Renal pelvis (tissue), 4 donors: ENCODE results near the gene GASK1A. TPM values are rescaled to one million over a fixed set of nuclear protein-coding genes. Genes with fewer than 3 reads are reported as not detected.
"Not testable (repeated sequence)": the region's sequence is repeated elsewhere in the genome, so short reads cannot be mapped to it uniquely, and the experiment has no call there.

Experiments
- DNase-seq: peaks from one replicate; pipeline ENCODE4 v3.0.0-alpha.2; 2013
- polyA plus RNA-seq, 3 donors: library from polyadenylated mRNA; unstranded; fragments of 120-200 nt; gene quantifications; one replicate each; pipeline ENCODE4 v1.2.1, GENCODE V29; 2013; ENCODE audit not compliant: insufficient read length in 3 of 3

The GASK1A gene
- polyA plus RNA-seq, 3 donors, result 4.5 to 5.4 (median 4.9) TPM

DNA sequence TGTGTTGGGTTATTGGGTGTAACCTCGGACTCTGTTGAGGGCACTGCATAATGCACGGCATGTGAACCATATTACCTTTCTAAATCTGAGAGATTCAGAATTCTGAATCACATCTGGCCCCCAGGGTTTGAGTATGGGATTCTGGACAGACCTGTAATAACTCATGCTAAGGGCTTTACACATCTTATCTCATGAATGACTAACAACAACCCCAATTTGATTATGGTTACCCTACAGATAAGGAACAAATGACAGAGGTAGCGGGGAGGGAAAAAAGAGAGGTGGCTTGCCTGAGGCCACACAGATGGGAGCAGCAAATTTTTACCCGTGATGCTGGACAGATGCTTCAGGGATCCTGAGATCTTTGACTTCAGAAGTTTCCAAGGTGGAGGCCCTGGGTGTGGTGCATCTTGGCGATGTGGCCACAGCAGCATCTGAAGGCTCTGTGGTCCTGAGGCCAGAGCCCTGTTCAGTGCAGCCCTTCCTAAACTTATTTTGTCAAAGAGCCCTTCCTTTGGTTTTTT lies 83.0 kb downstream of the GASK1A start:
- DNase-seq, result no peak

DNA sequence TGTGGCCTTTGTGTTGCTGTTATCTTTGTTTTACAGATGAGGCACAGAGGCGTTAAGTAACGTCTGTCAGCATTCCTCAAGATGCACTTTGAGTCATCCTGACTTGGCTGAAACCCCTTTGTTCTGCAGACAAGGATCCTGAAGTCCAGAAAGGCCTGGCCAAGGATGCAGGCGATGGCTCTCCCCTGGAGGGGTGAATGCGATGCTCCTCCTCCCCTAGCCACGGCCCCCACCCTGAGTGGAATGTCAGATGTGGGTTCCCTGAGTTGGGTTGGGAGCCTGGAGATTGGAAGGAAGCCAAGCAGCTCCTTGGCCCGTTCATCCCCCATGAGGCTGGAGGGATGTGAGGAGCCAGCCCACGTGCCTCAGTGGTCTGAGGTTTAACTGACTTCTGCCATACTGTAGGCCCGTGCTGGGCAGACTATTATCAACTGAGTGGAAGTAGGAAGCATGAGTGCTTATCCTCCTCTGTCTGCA lies 83.5 kb downstream of the GASK1A start:
- DNase-seq, result no peak

DNA sequence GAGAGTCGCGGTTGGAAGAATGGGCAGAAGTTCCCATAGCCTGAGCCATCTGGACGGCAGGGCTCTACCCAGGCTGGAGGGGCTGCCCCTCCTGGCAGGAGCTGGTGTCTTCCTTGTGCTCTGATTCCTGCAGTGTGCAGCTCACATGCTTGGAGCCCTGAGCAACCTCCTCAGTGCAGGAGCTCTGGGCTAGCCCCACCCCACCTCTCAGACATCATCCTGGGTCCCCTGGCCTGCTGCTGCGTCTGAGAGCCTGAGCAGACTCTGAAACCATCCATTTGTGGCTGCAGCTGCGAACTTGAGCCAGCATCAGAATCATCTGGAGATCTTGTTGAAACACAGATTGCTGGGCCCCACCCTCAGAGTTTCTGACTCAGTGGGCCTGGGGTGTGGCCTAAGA lies 84.0 kb downstream of the GASK1A start:
- no peak for DNase-seq

DNA sequence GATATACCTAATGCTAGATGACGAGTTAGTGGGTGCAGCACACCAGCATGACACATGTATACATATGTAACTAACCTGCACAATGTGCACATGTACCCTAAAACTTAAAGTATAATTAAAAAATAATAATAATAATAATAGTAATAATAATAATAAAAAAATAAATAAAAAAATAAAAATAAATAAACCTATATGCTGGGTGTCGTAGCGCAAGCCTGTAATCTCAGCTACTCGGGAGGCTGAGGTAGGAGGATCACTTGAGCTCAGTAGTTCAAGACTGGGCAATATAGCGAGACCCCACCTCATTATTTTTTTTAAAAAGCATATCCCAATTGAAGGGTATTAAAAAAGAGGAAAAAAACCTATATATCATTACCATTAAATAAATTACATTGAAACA lies 91.6 kb downstream of the GASK1A start:
- not testable (repeated sequence) for DNase-seq

DNA sequence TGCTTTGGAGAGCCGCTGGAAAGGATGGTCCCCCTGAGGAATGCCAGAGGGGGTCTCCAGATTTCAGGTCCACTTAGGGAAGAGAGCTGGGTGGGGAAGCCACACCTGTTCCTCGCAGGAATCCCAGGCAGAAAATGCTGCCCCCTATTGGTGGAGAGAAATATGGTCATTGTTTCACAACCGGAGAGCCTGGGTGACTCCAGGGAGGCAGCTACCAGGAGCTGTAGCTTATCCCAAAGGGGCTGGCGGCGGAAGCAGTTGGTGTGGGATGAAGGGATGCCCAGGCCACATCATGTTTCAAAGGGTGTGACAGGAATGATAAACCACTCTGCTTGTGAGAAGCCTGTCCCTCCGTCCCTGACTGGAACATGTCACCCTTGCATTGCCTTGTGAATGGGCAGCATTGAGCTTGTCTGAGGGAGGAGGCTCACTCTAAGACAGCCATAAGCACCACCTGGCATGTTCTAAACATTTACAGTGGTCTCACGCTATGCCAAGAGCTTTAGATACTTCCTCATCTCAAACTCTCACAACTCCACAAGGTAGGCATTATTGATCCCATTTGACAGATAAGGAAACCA lies 92.3 kb downstream of the GASK1A start:
- DNase-seq, result no peak

DNA sequence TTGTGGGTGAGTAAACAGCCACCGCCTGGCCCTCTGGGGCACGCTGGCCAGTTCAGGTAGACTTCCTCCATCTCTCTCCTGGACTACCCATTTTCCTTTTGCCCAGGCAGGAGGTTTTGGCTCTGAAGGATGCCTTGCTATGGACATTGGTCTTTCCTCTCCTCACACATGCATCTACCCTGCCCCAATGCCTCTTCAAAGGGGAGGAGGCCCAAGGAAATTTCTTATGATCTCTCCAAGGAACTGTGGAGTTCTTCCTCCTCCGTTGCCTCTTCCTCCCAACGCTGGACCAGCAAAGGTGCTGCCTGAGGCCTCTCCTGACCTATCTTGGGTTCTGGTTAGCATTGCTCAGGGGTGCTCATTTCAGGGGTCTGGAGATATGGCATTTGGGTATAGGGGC lies 93.2 kb downstream of the GASK1A start:
- DNase-seq, result no peak

DNA sequence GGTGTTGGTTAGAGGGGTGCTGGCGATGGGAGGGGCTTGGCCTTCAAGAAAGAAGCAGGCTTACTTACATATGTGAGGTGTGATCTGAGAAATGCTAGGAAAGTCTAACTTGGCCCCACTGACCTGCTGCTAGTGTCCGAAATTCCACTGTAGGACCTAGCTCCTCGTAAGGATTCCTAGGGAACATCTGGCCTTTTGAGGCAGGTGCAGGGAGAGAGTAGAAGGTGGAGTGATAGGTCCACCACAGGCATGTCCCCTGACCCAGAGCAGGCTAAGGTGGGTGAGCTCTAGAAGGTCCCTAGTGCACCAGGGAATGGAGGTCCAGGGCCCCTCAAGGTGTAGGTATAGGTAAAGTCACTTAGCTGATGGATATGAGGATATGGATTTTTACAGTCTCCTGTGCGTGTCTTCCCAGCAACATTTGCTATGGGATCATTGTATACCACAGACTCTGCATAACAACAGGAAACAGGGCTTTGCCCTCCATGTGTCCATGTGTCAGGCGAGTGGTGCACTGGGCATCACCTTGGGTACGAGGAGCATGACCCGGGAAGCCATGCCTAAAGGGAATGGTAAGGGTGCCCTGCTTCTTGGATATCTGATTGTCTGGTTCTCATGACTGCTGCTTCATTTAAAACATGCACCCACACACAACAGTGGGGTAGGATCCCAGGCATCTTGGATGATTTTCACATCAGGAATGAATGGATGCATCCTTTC lies 94.2 kb downstream of the GASK1A start:
- no peak for DNase-seq

DNA sequence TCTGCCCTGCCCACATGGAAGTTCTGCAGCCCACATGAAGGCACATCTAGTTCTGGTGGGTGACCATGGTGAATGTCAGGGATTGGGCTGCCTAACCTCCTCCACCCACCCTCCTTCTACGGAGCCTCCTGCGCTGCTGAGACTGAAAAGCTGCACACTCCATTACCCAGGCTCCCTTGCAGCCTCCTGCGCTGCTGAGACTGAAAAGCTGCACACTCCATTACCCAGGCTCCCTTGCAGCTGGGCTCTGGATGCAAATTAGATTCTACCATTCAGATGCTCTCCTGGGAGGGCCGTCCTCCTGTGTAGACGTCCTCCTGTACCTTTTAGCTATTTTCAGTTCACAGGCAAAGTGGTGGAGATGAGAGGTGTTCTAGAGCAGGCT lies 94.7 kb downstream of the GASK1A start:
- DNase-seq, result no peak

DNA sequence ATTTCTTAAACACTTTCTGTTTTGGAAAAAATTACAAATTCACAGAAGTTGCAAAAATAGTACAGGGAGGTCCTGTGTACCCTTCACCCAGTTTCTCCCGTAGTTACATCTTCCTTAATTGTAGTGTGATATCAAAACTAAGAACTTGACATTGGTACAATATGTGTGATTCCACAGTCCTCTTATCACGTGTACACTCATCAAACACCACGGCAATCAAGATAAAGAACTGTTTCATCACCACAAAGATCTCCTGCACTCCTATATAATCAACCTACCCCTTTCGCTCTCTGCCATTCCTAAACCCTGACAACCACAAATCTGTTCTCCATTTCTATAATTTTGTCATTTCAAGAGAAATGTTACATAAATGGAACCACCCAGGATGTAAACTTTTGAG lies 95.4 kb downstream of the GASK1A start:
- DNase-seq, result no peak

DNA sequence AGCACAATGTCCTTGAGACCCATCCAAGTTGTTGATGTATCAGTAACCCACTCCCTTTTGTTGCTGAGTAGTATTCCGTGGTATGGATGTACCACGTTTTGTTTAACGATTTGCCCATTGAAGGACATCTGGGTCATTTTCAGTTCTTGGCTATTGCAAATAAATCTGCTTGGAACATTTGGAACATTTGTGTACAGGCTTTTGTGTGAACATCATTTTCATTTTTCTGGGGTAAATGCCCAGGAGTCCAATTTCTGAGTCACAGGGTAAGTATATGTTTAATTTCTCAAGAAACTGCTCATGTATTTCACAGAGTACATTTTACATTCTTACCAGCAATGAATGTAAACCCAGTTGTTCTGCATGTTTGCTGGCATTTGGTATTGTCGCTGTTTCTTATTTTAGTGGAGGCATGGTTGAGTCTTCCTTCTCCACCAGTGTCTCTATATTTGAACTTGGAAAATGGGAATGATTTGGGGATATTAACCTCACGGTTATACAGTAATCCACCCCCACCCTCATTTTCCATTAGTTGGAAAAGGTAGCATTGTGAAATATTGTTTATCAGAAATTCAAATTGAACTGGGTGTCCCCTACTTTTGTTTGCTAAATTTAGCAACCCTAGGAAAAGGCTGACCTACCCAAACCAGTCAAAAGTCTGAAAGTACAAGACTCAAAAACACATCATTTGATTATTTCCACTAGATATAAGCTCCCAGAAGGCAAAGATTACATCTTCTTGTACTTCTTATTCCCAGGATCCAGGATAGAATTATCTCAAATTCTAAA lies 96.0 kb downstream of the GASK1A start:
- no peak for DNase-seq

DNA sequence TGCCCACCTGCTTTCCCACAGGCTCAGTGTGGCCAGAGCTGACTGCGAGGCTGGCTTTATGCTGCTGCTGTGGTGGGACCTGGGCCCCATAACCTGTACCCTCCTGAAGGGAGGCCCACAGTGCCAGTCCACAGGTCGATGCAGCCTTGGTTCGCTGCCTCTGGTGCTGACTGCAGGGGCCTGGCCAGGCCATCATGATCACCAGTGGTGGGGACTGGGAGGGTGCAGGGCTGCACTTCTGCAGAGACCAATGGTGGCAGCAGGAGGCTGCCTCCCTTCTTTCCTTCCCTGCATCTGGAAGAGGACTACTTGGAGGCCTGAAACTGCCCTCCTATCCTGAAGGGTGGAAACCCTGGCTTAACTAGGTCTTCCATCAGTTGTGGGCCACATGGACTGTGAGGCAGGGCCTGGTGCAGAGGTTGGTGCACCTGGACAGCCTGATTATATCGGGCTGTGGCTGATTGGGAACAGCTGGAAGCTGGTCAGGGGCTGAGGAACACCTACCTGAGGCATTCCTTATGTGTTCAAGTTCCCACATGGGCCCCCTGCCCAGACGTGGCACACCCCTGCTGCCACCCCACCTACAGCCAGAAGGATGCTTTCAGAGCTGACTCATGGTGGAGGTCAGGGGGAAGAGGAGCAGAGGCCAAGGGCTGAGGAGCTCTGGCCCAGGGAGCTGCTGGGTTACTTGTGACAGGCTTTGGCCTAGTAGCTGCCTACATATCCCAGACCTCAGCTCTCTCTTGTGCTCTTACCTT lies 97.0 kb downstream of the GASK1A start:
- no peak for DNase-seq

DNA sequence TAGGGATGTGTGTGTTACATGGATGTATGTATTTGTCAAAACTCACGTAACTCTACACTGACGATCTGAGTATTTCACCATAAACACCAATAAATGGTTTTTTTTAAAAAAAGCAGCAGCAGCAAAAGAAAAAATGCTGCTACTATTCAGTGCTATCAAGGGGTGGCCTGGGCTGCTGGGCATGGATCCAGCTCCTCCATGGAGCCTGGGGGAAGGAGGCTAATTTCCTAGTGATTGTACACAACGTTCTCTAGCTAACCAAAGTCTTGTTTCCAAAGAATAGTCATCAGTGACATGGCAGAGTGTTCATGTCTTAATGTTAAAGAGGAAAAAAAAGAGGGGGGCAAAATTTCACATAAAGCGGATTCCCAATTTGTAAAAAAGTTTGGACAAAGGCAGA lies 97.7 kb downstream of the GASK1A start:
- no peak for DNase-seq

DNA sequence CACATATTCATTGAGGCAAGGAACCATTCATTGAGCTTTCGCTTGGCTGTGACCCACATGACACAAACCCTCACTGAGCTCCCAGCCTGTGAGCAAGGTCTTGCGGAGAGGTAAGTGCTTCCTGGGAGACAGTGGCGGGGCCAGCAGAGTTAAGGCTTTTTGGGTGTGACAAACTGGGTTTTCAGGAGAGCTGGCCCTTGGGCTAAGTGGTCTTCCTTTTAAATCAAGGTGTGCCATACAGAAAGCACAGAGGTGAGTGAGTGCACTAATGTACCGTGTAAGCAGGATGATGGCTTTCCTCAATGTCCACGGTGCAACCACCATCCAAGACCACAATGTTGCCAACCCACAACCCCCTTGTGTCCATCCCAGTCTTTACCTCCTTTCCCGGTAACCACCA lies 98.2 kb downstream of the GASK1A start:
- no peak for DNase-seq

DNA sequence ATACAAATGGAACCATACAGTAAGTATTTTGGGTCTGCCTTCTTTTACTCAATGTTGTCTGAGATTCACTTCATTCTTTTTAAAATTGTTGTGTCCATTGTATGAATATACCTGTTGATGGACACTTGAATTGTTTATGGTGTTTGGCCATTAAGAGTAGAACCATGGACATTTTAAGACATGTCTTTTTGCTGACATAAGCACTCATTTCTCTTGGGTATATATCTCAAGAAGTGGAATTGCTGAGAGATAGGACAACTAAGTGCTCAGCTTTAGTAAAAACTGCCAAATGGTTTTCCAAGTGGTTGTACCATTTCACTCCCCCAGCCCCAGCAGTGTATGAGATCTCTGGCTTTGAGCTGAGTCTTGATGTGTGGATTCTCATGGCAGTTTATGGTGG lies 98.6 kb downstream of the GASK1A start:
- no peak for DNase-seq

DNA sequence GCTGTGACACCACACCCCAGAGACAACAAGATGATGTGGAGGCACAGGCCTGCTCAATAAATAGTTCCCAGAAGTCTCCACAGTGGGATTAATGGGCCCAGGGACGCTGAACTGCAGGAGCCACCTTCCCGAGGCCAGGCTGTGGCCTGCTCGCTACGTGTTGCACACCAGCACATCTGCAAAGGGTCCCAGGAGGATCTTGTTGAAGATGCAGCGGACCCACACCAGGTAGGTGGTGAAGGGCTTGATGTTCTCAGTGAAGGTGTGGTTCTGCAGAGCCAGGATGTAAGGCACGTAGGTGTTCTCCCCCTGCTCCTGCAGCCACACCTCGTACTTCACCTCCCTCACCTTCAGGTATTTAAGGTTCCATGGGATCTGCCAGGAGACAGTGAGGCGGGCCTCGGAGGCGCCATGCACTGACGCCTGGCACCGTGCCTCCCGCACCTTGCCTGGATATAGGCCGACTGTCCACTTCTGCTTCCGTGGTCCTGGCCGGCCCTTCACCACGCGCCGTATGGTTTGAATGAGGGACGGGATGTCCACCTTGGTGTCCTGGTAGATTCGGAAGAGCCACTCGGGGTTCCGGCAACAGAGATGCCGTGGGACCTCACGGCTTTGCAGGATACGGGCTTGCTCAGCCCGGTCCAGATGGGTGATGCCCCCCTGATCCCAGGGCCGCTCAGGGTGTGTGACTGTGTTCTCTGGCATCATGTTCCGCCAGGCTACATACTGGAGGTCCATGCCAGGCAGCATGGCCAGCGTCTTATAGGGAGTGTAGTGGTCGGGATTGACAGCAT lies 100.6 kb downstream of the GASK1A start:
- no peak for DNase-seq

DNA sequence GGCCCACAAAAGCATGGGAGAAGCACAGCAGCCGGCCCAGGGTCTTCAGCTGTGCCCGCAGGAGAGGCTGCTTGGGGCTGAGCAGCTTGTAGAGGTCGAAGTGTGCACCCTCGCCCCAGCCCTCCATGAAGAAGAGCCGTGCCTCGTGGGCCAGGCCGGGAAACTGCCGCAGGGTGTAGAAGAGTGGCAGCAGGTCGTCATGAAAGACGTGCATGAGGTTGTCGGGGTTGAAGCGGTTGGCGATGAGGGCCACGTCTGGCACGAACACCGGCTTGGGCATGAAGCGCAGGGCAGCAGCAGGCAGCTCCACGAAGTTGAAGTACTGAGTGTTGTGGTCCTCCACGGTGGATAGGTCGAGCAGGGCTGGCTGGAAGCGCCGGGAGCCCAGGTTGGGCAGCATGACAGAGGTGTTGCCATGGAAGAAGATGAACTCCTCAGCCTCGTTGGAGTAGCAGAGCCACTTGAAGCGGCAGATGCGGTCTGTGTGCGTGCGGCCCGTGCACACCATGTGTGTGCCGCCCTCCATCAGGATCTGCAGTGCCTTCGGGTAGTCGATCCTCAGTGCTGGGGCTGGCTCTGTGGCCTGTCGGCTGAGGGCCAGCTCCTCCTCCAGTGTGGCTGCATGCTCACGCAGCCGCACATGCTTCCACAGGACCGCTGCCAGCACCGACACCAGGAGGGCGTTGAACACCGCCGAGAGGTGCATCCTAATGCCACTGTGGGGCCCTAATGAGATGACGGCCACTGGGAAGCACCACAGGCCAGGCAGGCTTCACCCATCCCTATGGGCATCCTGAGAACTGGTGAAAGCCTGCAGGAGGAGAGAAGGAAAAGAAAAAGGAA lies 101.8 kb downstream of the GASK1A start:
- no peak for DNase-seq

DNA sequence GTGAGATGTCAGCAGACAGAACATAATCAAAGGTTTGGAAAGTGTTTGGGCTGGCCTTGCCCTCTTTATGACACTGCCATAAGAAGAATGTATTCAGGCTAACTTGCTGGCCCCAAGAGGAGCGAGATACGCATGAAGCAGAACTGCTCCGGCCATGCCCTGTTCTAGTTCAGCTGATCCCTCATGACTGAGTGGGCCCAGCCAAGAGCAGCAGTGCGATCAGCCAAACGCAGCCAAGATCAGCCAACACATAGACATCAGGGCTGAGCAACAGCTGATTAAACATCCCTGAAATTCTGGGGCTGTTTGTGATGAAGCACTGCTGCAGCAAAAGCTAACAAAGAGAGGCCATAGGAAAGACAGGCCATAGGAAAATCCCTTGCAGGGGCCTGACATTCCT lies 102.7 kb downstream of the GASK1A start:
- DNase-seq, result no peak

DNA sequence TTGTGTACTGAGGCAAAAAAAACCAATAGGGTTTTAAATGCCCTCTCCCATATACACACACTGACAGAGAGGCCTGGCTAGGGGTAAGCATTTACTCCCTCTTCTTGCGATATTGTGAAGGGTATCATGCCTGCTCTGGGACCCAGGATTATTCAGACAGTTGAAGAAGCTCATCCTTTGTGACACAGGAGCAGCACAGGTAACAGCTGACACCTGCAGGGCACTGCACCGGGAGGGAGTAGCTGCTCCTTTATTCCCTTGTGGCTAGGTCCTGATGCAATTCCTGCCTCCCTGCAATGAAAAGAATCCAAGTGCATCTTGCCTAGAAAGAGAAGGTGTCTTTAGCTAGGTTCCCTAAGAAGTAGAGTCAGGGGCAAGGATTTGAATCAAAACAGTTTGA lies 103.3 kb downstream of the GASK1A start:
- no peak for DNase-seq

DNA sequence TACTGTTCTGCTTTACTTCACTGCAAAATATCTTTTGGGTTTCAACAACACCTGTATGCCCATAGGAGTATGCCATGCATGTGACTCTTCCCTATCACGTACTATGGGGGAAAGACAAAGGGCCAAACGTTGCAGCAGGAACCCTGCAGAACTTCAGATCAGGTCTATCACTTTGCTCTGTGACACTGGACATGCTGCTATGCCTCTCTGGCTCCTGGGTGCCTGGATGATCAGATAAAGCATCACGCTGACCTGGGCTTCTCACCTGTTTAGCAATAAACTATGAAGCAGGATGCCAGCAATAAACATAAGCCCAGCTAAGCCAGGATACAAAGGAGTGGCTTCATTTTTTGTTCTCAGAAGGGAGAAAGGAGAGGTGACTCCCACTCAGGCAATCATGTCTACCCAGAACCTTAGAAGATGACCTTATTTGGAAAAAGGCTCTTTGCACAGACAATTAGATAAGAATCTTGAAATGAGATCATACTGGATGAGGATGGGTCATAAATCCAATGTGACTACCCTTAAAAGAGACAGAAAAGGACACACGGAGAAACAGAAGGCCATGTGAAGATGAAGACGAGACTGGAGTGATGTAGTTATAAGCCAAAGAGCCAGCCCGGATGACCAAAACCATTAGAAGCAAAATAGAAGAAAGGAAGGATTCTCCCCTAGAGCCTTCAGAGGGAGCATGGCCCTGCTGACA lies 107.5 kb downstream of the GASK1A start:
- DNase-seq, result no peak
